ENCODE data around the gene CASP10. TPM values are rescaled to one million over a fixed set of nuclear protein-coding genes. Genes with fewer than 3 reads are reported as not detected.
"Not testable (repeated sequence)": the region's sequence is repeated elsewhere in the genome, so short reads cannot be mapped to it uniquely, and the experiment has no call there.

The CASP10 gene
- polyA plus RNA-seq, 1 experiment, result 0.83 TPM

DNA sequence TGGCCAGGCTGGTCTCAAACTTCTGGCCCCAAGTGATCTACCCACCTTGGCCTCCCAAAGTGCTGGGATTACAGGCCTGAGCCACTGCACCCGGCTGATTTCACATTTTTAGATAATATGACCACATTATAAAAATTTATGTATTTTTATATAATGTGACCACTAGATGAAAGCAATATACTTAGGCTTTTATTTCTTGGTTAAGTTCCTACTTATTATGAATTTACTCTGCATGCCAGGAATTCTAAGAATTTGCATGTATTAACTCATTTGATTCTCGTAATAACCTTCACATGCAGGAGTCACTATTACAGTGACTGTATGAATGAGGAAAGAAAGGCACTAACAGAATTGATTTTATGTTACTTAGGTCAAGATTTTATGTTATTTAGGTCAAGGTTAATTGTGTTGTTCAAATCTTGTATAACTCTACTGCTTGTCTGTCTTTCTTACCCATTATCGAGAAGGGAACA is 51.8 kb downstream of the CASP10 start:
- Histone ChIP-seq H3K36me3 (ENCODE audit: control insufficient read depth, insufficient read depth, low read length) (no peaks in the 10 kb centered on the region), H3K4me3 (ENCODE audit: low read depth, low read length) (no peak overlapping the region), H3K27me3 (ENCODE audit: control insufficient read depth, insufficient read depth, low read length) (no peaks in the 10 kb centered on the region)
- POLR2A ChIA-PET, result no interaction called here
- DNase-seq (ENCODE audit: low read depth), result no peak
- CTCF ChIA-PET, result interaction anchor here (1.0 to 1.1 kb wide), 2 partner anchors 130 to 345 kb away, joined by 3 to 5 read pairs; partner anchors contain the start of genes NIF3L1 and PPIL3
- TF ChIP-seq, protein P1, sequence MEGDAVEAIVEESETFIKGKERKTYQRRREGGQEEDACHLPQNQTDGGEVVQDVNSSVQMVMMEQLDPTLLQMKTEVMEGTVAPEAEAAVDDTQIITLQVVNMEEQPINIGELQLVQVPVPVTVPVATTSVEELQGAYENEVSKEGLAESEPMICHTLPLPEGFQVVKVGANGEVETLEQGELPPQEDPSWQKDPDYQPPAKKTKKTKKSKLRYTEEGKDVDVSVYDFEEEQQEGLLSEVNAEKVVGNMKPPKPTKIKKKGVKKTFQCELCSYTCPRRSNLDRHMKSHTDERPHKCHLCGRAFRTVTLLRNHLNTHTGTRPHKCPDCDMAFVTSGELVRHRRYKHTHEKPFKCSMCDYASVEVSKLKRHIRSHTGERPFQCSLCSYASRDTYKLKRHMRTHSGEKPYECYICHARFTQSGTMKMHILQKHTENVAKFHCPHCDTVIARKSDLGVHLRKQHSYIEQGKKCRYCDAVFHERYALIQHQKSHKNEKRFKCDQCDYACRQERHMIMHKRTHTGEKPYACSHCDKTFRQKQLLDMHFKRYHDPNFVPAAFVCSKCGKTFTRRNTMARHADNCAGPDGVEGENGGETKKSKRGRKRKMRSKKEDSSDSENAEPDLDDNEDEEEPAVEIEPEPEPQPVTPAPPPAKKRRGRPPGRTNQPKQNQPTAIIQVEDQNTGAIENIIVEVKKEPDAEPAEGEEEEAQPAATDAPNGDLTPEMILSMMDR (IDR thresholded peaks at IDR 0.05; ENCODE audit: insufficient read depth, low read depth, low read length), result no peak

DNA sequence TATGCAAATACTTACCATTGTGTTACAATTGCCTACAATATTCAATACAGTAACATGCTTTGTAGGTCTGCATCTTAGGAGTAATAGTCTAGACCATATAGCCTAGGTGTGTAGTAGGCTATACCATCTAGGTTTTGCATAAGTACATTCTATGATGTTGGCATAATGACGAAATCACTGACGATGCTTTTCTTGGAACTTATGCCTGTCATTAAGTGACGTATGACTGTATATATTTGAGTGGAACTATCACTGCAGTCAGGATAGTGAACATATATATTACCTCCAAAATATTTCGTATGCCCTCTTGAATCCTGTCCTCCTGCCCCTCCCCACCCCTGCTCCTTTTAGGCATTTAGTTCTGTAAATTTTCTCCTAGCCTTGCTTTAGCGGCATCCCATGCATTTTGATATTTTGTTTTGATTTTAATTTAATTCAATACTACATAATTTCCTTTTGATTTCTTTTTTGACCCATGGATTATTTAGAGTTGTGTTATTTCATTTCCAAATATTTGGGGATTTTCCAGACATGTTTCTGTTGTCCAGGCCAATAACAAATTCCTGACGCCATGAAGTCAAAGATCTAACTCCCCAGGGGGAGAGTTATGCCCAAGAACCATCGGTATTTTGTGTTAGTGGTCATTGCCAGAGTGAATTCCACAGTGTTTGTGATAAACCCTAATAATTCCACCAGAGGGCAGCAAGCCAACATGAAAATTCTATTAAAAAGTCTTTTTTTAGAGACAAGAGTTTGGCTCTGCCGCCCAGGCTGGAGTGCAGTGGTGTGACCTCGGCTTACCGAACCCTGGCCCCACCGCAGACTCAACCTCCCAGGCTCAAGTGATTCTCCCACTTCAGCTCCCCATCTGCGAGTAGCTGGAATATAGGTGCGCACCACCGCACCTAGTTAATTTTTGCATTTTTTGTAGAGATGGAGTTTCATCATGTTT is 53.2 kb downstream of the CASP10 start:
- CTCF ChIA-PET, result interaction anchor here (0.7 to 1.8 kb wide), 11 partner anchors 9 to 462 kb away, joined by 3 to 5 read pairs (median 4); partner anchors contain the start of genes CASP10, MPP4, NIF3L1 and PPIL3
- Histone ChIP-seq H3K4me3 (ENCODE audit: low read depth, low read length) (no peak overlapping the region), H3K36me3 (ENCODE audit: control insufficient read depth, insufficient read depth, low read length) (no peaks in the 10 kb centered on the region), H3K27me3 (ENCODE audit: control insufficient read depth, insufficient read depth, low read length) (no peaks in the 10 kb centered on the region)
- POLR2A ChIA-PET, result no interaction called here
- DNase-seq (ENCODE audit: low read depth), result no peak
- TF ChIP-seq, protein P1 (IDR thresholded peaks at IDR 0.05; ENCODE audit: insufficient read depth, low read depth, low read length), result peak; percentile 51

DNA sequence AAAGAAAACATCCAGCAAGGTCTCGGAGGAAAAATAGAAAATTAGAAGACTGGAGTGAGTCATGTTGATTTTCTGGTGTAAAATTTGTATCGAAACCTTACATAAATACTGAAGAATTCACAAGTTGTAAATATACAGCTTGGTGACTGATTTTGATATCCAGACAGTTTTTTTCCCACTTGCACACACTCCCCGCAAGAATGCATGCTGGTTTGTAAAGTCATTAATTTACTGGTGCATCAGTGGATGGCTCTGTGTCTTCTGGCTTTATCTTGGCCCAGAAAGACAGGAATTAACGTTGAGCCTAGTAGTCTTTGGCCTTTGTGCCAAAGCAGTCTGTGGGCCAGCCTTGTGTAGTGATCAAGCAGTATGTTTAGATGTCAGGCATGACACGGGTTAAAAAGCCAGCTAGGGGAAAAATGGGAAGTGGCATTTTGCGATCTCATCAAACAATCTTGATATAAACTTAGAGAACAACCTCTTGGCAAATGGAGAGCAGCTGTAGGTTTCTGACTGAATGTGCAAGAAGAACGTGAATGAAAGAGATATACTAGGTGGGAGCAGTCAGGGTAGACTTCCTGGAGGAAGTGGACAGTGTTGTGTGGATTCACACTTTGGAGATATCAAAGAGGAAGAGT is 54.7 kb downstream of the CASP10 start:
- TF ChIP-seq, protein P1 (IDR thresholded peaks at IDR 0.05; ENCODE audit: insufficient read depth, low read depth, low read length), result no peak
- no peaks in the 10 kb centered on the region for H3K36me3 ChIP-seq (ENCODE audit: control insufficient read depth, insufficient read depth, low read length)
- H3K27me3 ChIP-seq (ENCODE audit: control insufficient read depth, insufficient read depth, low read length), result no peaks in the 10 kb centered on the region
- ChIA-PET POLR2A (no interaction called here), CTCF (interaction anchor here (0.7 to 1.8 kb wide), 7 partner anchors 17 to 941 kb away, joined by 3 to 5 read pairs (median 4); no protein-coding TSS in a partner anchor)
- H3K4me3 ChIP-seq (ENCODE audit: low read depth, low read length), result no peak overlapping the region
- DNase-seq (ENCODE audit: low read depth), result no peak

DNA sequence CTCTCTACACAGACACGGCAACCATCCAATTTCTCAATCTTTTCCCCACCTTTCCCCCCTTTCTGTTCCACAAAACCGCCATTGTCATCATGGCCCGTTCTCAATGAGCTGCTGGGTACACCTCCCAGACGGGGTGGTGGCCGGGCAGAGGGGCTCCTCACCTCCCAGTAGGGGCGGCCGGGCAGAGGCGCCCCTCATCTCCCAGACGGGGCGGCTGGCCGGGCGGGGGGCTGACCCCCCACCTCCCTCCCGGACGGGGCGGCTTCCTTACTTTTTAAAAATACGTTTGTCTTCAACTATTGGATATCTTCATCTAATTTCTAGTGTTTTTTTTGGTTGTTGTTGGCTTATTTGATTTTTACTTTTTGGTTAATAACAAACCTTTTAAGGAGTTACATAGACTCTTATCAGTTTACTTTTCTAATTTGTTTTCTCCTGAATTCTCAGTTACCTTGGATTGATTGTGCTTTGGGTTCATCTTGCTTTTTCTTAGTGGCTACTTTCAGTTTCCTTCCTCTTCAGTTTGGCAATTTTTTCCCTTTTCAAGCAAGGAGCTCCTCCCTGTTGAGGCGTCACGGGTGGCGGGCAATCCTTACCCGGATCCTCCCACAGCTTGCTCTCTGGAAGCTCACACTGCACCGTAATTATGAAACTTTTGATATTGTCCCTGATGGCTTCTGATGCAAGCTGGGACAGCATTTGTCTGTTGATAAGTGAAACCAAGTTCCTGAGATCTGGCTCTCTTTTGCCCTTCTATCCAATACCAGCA is 56.4 kb downstream of the CASP10 start:
- H3K27me3 ChIP-seq (ENCODE audit: control insufficient read depth, insufficient read depth, low read length); H3K4me3 ChIP-seq (ENCODE audit: low read depth, low read length); DNase-seq (ENCODE audit: low read depth); POLR2A ChIA-PET; CTCF ChIA-PET; H3K36me3 ChIP-seq (ENCODE audit: control insufficient read depth, insufficient read depth, low read length): not testable (repeated sequence)

DNA sequence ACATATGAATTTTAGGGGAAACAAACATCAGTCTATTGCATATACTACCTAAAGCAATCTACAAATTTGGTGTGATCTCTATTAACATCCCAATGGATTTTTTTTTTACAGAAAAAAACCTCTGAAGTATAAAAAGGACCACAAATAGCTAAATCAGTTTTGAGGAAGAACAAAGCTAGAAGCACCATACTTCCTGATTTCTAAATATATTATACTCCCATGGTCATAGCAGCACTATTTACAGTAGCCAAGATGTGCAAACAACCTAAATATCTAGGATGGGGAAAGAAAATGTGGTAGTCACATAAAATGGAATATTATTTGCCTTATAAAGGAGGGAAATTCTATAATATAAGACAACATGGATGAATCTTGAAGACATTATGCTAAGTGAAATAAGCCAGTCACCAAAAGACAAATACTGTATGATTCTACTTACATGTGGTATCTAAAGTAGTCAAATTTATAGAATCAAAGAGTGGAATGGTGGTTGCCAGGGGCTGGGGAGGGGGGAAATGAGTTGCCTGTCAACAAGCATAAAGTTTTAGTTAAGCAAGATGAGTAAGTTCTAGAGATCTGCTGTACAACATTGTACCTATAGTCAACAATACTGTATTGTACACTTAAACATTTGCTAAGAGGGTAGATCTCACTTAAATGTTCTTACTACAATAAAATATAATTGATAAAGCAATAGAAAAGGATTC is 59.8 kb downstream of the CASP10 start:
- ChIA-PET CTCF (interaction anchor here (1.0 kb wide), 1 partner anchor 10 kb away, joined by 3 read pairs; no protein-coding TSS in a partner anchor), POLR2A (no interaction called here)
- no peak for DNase-seq (ENCODE audit: low read depth)
- Histone ChIP-seq H3K27me3 (ENCODE audit: control insufficient read depth, insufficient read depth, low read length) (no peaks in the 10 kb centered on the region), H3K4me3 (ENCODE audit: low read depth, low read length) (no peak overlapping the region), H3K36me3 (ENCODE audit: control insufficient read depth, insufficient read depth, low read length) (no peaks in the 10 kb centered on the region)
- TF ChIP-seq, protein P1 (IDR thresholded peaks at IDR 0.05; ENCODE audit: insufficient read depth, low read depth, low read length), result no peak

Data from BJ (cell line).